Endothelial cell (in vitro differentiated cells): ENCODE results near the gene CCDC102A. TPM values are rescaled to one million over a fixed set of nuclear protein-coding genes. Genes with fewer than 3 reads are reported as not detected.
A peak's percentile ranks its signal among the peaks of the same experiment; 100 is the strongest.

ENCODE experiments used
- DNase-seq: peaks from one replicate; pipeline ENCODE4 v3.0.0; 2021; ENCODE audit warnings: low spot score
- H3K27ac Mint-ChIP-seq: one replicate; pipeline ENCODE4 v1.8.0; 2021; ENCODE audit warnings: mixed read lengths, inconsistent platforms; ENCODE audit not compliant: unreplicated experiment
- H3K27me3 Mint-ChIP-seq: one replicate; pipeline ENCODE4 v1.8.0; 2021; ENCODE audit warnings: mild to moderate bottlenecking, moderate library complexity, mixed read lengths, inconsistent platforms; ENCODE audit not compliant: unreplicated experiment
- H3K36me3 Mint-ChIP-seq: one replicate; pipeline ENCODE4 v1.8.0; 2021; ENCODE audit warnings: mild to moderate bottlenecking, low read depth, mixed read lengths, inconsistent platforms; ENCODE audit not compliant: unreplicated experiment
- H3K4me1 Mint-ChIP-seq: one replicate; pipeline ENCODE4 v1.8.0; 2021; ENCODE audit warnings: mild to moderate bottlenecking, mixed read lengths, inconsistent platforms; ENCODE audit not compliant: unreplicated experiment
- H3K4me3 Mint-ChIP-seq: one replicate; pipeline ENCODE4 v1.8.0; 2021; ENCODE audit warnings: mild to moderate bottlenecking, mixed read lengths, inconsistent platforms; ENCODE audit not compliant: unreplicated experiment
- H3K9me3 Mint-ChIP-seq: one replicate; pipeline ENCODE4 v1.8.0; 2021; ENCODE audit warnings: mixed read lengths, inconsistent platforms; ENCODE audit not compliant: unreplicated experiment
- CTCF ChIP-seq: fragments of 200-600 bp; sonication (generic); IDR thresholded peaks from one replicate; pipeline ENCODE4 v1.5.0; 2021; ENCODE audit warnings: antibody characterized with exemption; ENCODE audit not compliant: unreplicated experiment
- total RNA-seq: library from RNA; stranded (reverse); fragmentation: NEBNext Ultra II Directional; extraction: Animal tissue kit (Norgen Biotek cat#: 25700); gene quantifications from one replicate; pipeline ENCODE4 v1.2.1, GENCODE V29; 2021; ENCODE audit not compliant: unreplicated experiment

Gene CCDC102A
- total RNA-seq, 1 donor from 2014 or later, result 14.6 TPM

GRCh38 chr16:57566436-57566835 lies 30.1 kb upstream of the CCDC102A start:
- Mint-ChIP-seq H3K4me3 (no peak overlapping the region), H3K9me3 (peaks cover 1% of the 10 kb centered on the region), H3K27ac (no peak overlapping the region), H3K27me3 (peaks cover 27% of the 10 kb centered on the region), H3K4me1 (peaks cover 11% of the 10 kb centered on the region), H3K36me3 (peaks cover 17% of the 10 kb centered on the region)
- DNase-seq, result no peak
- no peak for TF ChIP-seq CTCF

GRCh38 chr16:57565461-57565860 lies 29.1 kb upstream of the CCDC102A start:
- Mint-ChIP-seq H3K4me3 (no peak overlapping the region), H3K27ac (no peak overlapping the region)

GRCh38 chr16:57564571-57565270 lies 28.4 kb upstream of the CCDC102A start:
- peaks cover 24% of the 10 kb centered on the region for H3K27me3 Mint-ChIP-seq
- peak overlapping the region; percentile 7 for H3K27ac Mint-ChIP-seq
- DNase-seq, result no peak
- H3K36me3 Mint-ChIP-seq, result peaks cover 25% of the 10 kb centered on the region
- TF ChIP-seq CTCF, result no peak
- H3K4me1 Mint-ChIP-seq, result peaks cover 9% of the 10 kb centered on the region
- H3K4me3 Mint-ChIP-seq, result no peak overlapping the region
- H3K9me3 Mint-ChIP-seq, result peaks cover 8% of the 10 kb centered on the region

More at GRCh38 chr16:57565461-57565860, 29.1 kb upstream of the CCDC102A start:
- TF ChIP-seq CTCF, result no peak
- Mint-ChIP-seq H3K27me3 (peaks cover 27% of the 10 kb centered on the region), H3K36me3 (peaks cover 23% of the 10 kb centered on the region), H3K9me3 (peaks cover 8% of the 10 kb centered on the region), H3K4me1 (peaks cover 11% of the 10 kb centered on the region)
- no peak for DNase-seq

- no peak for DNase-seq
- H3K27me3 Mint-ChIP-seq, result peaks cover 19% of the 10 kb centered on the region
- H3K4me1 Mint-ChIP-seq, result peaks cover 4% of the 10 kb centered on the region
- TF ChIP-seq CTCF, result no peak
- H3K27ac Mint-ChIP-seq, result no peak overlapping the region
- H3K9me3 Mint-ChIP-seq, result peaks cover 8% of the 10 kb centered on the region
- H3K36me3 Mint-ChIP-seq, result peaks cover 19% of the 10 kb centered on the region
- no peak overlapping the region for H3K4me3 Mint-ChIP-seq
Observed at GRCh38 chr16:57563761-57564160, 27.4 kb upstream of the CCDC102A start.

- peaks cover 19% of the 10 kb centered on the region for H3K36me3 Mint-ChIP-seq
- H3K27me3 Mint-ChIP-seq, result peaks cover 19% of the 10 kb centered on the region
- peaks cover 4% of the 10 kb centered on the region for H3K4me1 Mint-ChIP-seq
- H3K27ac Mint-ChIP-seq, result no peak overlapping the region
- no peak for TF ChIP-seq CTCF
- H3K4me3 Mint-ChIP-seq, result no peak overlapping the region
- peaks cover 8% of the 10 kb centered on the region for H3K9me3 Mint-ChIP-seq
- no peak for DNase-seq
Observed at GRCh38 chr16:57563487-57563750, 27.0 kb upstream of the CCDC102A start.
